HG02623 (cell line): Measurements from ENCODE around the gene RABEPK.
"Not testable (repeated sequence)": the region's sequence is repeated elsewhere in the genome, so short reads cannot be mapped to it uniquely, and the experiment has no call there.

Source experiments
- ATAC-seq: cut with Tn5 transposase; IDR thresholded peaks from one replicate; pipeline ENCODE4 v1.9.1; 2021; ENCODE audit warnings: moderate library complexity; ENCODE audit not compliant: unreplicated experiment

The RABEPK gene

DNA sequence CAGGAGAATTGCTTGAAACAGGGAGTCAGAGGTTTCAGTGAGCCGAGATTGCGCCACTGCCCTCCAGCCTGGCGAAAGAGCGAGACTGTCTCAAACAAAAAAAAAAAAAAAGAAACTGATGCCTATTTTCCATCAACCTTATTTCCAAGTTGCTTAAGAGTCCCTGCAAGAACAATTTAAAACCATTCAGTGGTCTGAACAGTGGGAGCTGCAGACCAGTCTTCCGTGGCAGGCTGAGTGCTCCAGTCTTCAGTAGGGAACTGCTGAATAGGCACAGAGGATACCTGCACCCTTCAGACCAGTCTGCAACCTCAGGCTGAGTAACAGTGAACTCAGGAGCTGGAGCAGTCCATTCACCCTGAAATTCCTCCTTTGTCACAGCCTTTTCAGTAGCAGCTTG is 5.9 kb upstream of the RABEPK start:
- not testable (repeated sequence) for ATAC-seq

DNA sequence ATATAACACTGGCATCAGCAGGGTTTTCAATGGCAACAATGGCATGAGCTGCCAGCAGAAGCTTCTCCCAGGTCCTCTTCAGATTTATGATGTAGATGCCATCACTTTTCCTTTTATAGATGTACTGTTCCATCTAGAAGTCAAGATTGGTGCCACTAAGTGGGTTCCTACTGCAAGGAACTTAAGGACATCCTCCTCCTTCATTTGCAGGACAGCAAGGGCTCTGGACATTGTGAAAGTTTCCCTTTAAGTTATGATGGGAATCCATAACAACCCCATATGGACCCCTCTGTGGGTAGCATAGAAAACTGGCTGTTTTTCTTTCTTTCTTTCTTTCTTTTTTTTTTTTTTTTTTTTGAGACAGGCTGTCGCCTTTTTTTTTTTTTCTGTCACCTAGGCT is 4.8 kb upstream of the RABEPK start:
- ATAC-seq: not testable (repeated sequence)

DNA sequence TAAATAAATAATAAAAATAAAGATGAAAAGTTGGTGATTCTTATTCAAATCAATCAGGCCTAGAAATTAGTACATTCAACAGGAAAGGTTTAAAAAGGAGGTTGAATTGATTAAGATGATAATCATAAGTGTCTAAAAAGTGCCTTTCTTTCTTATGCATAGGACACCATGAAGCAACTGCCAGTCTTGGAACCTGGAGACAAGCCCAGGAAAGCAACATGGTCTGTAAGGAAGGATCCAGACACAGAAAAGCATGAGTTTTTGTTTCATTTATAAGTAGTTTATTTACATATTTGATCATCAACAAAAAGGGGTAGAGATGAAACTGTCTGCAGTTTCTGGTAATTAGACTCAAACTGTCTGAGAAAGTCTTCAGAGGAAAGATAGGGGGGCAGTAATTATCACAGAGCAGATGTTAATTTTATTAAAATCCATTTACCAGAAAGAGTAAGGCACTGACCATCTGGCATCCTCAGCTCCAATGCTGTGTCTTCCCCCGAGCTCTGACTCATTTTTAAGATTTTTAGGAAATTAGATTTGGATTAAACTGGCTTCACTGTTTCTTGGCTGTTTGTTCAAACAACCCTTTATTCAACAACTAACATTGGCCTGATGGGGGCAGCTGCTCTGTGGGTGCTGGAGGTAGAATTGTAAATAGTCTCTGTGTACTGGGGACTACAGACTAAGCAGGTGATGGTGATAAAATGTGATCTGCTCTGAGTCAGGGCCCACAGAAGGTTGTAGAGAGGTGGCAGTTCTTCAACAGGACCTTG is 2.7 kb downstream of the RABEPK start:
- no peak for ATAC-seq

- no peak for ATAC-seq
These were observed 4.1 kb downstream of the RABEPK start for GRCh38 chr9:125204477-125204876.

GRCh38 chr9:125214186-125214585 is 13.8 kb downstream of the RABEPK start:
- no peak for ATAC-seq

DNA sequence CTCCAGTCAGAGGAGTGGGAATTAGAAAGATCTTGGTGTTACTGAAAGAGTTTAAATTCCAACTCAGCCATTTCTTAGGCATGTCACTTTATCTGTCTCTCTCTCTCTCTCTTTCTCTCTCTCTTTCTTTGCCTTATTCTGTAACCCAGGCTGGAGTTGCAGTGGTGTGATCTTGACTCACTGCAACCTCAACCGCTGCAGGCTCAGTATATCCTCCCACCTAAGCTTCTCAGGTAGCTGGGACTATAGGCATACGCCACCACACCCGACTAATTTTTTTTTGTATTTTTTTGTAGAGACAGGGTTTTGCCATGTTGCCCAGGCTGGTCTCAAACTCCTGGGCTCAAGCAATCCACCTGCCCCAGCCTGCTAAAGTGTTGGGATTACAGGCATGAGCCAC is 18.3 kb downstream of the RABEPK start:
- ATAC-seq: no peak

GRCh38 chr9:125224858-125225257 is 24.5 kb downstream of the RABEPK start:
- not testable (repeated sequence) for ATAC-seq

DNA sequence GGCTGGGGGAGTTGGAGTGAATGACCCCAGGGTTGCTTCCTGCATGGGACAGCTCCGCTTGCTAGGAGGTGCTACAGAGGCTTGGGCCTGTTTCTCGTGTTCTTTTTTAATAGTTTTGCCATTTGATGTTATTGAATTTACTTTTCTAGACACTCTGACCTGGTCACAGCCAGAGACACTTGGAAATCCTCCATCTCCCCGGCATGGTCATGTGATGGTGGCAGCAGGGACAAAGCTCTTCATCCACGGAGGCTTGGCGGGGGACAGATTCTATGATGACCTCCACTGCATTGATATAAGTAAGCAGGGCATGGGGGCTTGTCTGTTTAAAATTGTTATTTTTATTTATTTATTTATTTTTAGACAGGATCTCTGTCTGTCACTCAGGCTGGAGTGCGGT is 27.4 kb downstream of the RABEPK start:
- no peak for ATAC-seq

GRCh38 chr9:125233678-125234077 is 33.3 kb downstream of the RABEPK start:
- ATAC-seq: no peak

- ATAC-seq: not testable (repeated sequence)
These were observed 33.8 kb downstream of the RABEPK start for GRCh38 chr9:125234099-125234498.

DNA sequence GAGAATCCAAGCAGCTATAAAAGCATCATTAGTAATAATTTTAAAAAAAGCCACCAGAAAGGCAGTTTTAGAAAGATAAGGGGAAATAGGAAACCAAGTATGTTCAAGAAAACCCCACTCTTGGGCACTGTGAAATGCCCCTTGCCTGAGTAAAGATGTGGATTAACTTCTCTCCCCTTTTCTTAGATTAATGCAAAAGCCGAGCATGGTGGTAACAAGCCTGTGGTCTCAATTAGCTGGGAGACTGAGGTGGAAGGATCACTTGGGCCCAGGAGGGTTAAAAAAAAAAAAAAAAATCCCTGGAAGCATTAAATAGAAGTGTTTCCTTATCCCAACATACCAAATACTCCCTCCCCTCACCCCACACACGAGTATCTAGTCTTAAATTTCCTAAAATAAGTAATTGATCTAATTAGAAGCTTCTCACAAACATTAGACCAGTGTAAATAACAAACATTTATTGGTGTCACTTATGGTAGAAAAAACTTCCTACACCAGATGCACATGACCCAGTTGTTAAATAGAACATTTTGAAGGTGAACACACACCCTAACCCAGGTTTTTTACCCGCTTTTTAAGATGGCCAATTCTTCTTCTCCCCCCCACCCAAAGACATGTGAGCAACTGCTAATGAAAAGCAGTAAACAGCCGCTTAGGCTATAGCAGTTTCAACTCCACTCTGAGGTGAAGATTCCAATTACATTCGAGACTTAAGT is 35.6 kb downstream of the RABEPK start:
- ATAC-seq: no peak

DNA sequence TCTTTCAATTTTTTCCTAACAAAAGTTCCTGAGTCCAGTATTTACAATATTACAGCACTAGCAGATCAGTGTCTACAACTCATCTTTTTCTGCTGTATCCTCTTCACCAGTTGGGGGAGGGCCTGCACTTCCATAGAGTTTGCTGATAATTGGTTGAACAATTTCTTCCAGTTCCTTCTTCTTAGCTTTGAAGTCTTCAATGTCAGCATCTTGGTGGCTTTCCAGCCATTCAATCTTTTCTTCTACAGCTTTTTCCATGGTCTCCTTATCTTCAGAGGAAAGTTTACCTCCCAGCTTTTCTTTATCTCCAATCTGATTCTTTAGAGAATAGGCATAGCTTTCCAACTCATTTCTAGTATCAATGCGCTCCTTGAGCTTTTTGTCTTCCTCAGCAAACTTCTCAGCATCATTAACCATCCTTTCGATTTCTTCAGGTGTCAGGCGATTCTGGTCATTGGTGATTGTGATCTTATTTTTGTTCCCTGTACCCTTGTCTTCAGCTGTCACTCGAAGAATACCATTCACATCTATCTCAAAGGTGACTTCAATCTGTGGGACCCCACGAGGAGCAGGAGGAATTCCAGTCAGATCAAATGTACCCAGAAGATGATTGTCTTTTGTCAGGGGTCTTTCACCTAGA is 36.3 kb downstream of the RABEPK start:
- not testable (repeated sequence) for ATAC-seq

- no peak for ATAC-seq
These were observed 38.0 kb downstream of the RABEPK start for GRCh38 chr9:125238127-125238914.

GRCh38 chr9:125238915-125239446 is 38.6 kb downstream of the RABEPK start:
- no peak for ATAC-seq

- no peak for ATAC-seq
These were observed 39.6 kb downstream of the RABEPK start for GRCh38 chr9:125239631-125240597.

DNA sequence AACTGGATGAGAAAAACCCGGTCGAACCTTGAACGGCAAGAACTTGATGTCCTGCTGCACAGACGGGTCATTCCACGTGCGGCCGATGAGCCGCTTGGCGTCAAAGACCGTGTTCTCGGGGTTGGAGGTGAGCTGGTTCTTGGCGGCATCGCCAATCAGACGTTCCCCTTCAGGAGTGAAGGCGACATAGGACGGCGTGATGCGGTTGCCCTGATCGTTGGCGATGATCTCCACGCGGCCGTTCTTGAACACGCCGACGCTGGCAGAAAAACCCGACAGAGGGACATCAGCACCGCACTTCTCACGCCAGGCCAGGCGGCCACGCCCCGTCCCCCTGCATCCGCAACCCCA is 40.3 kb downstream of the RABEPK start:
- ATAC-seq: no peak

GRCh38 chr9:125241000-125241862 is 40.9 kb downstream of the RABEPK start, which contains the start of gene HSPA5:
TSS of gene HSPA5 (minus strand) at chr9:125241343. CDS start at chr9:125241126, 217 bp downstream.
- ATAC-seq: peak; percentile 92

- ATAC-seq: peak; percentile 5
These were observed 41.8 kb downstream of the RABEPK start for GRCh38 chr9:125241863-125242739.
